ENCODE results near the gene INAVA. TPM values are rescaled to one million over a fixed set of nuclear protein-coding genes. Genes with fewer than 3 reads are reported as not detected.

Gene INAVA
- total and polyA plus RNA-seq, 2 donors (not counting 1 experiment from before 2014, with no cell fraction given), result 0.02 TPM; not detected in 1

GRCh38 chr1:200903793-200904192 is 9.1 kb downstream of the INAVA start:
- Histone ChIP-seq H2AFZ (ENCODE audit: low read length) (no peak overlapping the region), H3K4me1 (ENCODE audit: control insufficient read depth, extremely low read depth, insufficient read depth, low read length) (no peaks in the 10 kb centered on the region), H3K36me3 (ENCODE audit: control insufficient read depth, insufficient read depth, low read length) (no peaks in the 10 kb centered on the region), H3K27me3 (ENCODE audit: control insufficient read depth, insufficient read depth, low read length) (peaks cover 5% of the 10 kb centered on the region), H3K27ac (ENCODE audit: insufficient read depth, low read length) (no peak overlapping the region), H3K4me2 (ENCODE audit: extremely low read depth, insufficient read depth, low read length) (no peak overlapping the region), H3K79me2 (ENCODE audit: control insufficient read depth, insufficient read depth, low read length) (no peaks in the 10 kb centered on the region), H3K9ac (ENCODE audit: insufficient read depth, low read length) (no peak overlapping the region), H3K9me3 (ENCODE audit: control insufficient read depth, insufficient read depth, low read depth, low read length) (no peaks in the 10 kb centered on the region), H3K4me3 (replicated peaks in 1 of 4; ENCODE audit: control extremely low read depth in 1 of 4, insufficient read depth in 1 of 4, low read depth in 3 of 4, low read length in 4 of 4) (no peak overlapping the region), H4K20me1 (ENCODE audit: control insufficient read depth, extremely low read depth, insufficient read depth, low read length) (no peaks in the 10 kb centered on the region)
- no peak for DNase-seq (ENCODE audit: low read depth in 2 of 2)
- TF ChIP-seq, protein P1, sequence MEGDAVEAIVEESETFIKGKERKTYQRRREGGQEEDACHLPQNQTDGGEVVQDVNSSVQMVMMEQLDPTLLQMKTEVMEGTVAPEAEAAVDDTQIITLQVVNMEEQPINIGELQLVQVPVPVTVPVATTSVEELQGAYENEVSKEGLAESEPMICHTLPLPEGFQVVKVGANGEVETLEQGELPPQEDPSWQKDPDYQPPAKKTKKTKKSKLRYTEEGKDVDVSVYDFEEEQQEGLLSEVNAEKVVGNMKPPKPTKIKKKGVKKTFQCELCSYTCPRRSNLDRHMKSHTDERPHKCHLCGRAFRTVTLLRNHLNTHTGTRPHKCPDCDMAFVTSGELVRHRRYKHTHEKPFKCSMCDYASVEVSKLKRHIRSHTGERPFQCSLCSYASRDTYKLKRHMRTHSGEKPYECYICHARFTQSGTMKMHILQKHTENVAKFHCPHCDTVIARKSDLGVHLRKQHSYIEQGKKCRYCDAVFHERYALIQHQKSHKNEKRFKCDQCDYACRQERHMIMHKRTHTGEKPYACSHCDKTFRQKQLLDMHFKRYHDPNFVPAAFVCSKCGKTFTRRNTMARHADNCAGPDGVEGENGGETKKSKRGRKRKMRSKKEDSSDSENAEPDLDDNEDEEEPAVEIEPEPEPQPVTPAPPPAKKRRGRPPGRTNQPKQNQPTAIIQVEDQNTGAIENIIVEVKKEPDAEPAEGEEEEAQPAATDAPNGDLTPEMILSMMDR (conservative IDR thresholded peaks at IDR 0.05 in 1 of 2, IDR thresholded peaks at IDR 0.05 in 1 of 2; ENCODE audit: low read depth in 1 of 2, low read length in 2 of 2), result no peak
- TF ChIP-seq EZH2 (IDR thresholded peaks at IDR 0.05; ENCODE audit: low read length, missing control alignments), result no peak

DNA sequence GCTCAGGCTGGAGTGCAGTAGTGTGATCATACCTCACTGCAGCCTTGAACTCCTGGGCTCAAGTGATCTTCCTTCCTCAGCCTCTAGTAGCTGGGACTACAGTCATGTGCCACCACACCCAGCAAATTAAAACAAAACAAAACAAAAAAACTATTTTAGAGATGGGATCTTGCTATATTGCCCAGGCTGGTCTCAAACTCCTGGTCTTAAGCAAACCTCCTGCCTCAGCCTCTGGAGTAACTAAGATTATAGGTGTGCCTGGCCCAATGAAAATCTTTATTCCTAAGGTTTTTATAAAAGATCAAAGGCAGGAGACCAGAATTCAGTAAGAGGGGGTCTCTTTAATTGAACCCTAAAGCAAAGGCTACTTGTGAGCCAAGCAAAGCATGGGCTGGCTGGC is 10.1 kb downstream of the INAVA start:
- TF ChIP-seq, protein P1 (conservative IDR thresholded peaks at IDR 0.05 in 1 of 2, IDR thresholded peaks at IDR 0.05 in 1 of 2; ENCODE audit: low read depth in 1 of 2, low read length in 2 of 2), result no peak
- Histone ChIP-seq H3K27ac (ENCODE audit: insufficient read depth, low read length) (no peak overlapping the region), H3K9ac (ENCODE audit: insufficient read depth, low read length) (no peak overlapping the region), H3K4me3 (replicated peaks in 1 of 4; ENCODE audit: control extremely low read depth in 1 of 4, insufficient read depth in 1 of 4, low read depth in 3 of 4, low read length in 4 of 4) (no peak overlapping the region), H3K4me2 (ENCODE audit: extremely low read depth, insufficient read depth, low read length) (no peak overlapping the region), H3K79me2 (ENCODE audit: control insufficient read depth, insufficient read depth, low read length) (no peaks in the 10 kb centered on the region), H4K20me1 (ENCODE audit: control insufficient read depth, extremely low read depth, insufficient read depth, low read length) (no peaks in the 10 kb centered on the region), H3K36me3 (ENCODE audit: control insufficient read depth, insufficient read depth, low read length) (no peaks in the 10 kb centered on the region), H3K27me3 (ENCODE audit: control insufficient read depth, insufficient read depth, low read length) (peaks cover 5% of the 10 kb centered on the region), H3K9me3 (ENCODE audit: control insufficient read depth, insufficient read depth, low read depth, low read length) (no peaks in the 10 kb centered on the region), H2AFZ (ENCODE audit: low read length) (no peak overlapping the region), H3K4me1 (ENCODE audit: control insufficient read depth, extremely low read depth, insufficient read depth, low read length) (no peaks in the 10 kb centered on the region)
- DNase-seq (ENCODE audit: low read depth in 2 of 2), result no peak

- H3K79me2 ChIP-seq (ENCODE audit: control insufficient read depth, insufficient read depth, low read length), result no peaks in the 10 kb centered on the region
- no peaks in the 10 kb centered on the region for H3K4me1 ChIP-seq (ENCODE audit: control insufficient read depth, extremely low read depth, insufficient read depth, low read length)
- no peaks in the 10 kb centered on the region for H4K20me1 ChIP-seq (ENCODE audit: control insufficient read depth, extremely low read depth, insufficient read depth, low read length)
- H3K4me3 ChIP-seq (replicated peaks in 1 of 4; ENCODE audit: control extremely low read depth in 1 of 4, insufficient read depth in 1 of 4, low read depth in 3 of 4, low read length in 4 of 4), result no peak overlapping the region
- H3K36me3 ChIP-seq (ENCODE audit: control insufficient read depth, insufficient read depth, low read length), result no peaks in the 10 kb centered on the region
- H3K27me3 ChIP-seq (ENCODE audit: control insufficient read depth, insufficient read depth, low read length), result peaks cover 5% of the 10 kb centered on the region
- TF ChIP-seq, protein P1 (conservative IDR thresholded peaks at IDR 0.05 in 1 of 2, IDR thresholded peaks at IDR 0.05 in 1 of 2; ENCODE audit: low read depth in 1 of 2, low read length in 2 of 2), result no peak
- TF ChIP-seq EZH2 (IDR thresholded peaks at IDR 0.05; ENCODE audit: low read length, missing control alignments), result no peak
- no peak overlapping the region for H3K4me2 ChIP-seq (ENCODE audit: extremely low read depth, insufficient read depth, low read length)
- H3K9me3 ChIP-seq (ENCODE audit: control insufficient read depth, insufficient read depth, low read depth, low read length), result no peaks in the 10 kb centered on the region
- DNase-seq (ENCODE audit: low read depth in 2 of 2), result peak in 1 of 2 donors; percentile 59
- no peak overlapping the region for H2AFZ ChIP-seq (ENCODE audit: low read length)
- H3K27ac ChIP-seq (ENCODE audit: insufficient read depth, low read length), result no peak overlapping the region
- H3K9ac ChIP-seq (ENCODE audit: insufficient read depth, low read length), result no peak overlapping the region
These were observed 10.8 kb downstream of the INAVA start for GRCh38 chr1:200905411-200906052.
